K562 (cell line): ENCODE data around the gene TRAP1. TPM values are rescaled to one million over a fixed set of nuclear protein-coding genes. Genes with fewer than 3 reads are reported as not detected.

Source experiments
- ARID1B ChIP-seq: fragments of 450-650 bp; IDR thresholded peaks from 2 replicates; pipeline ENCODE4 v1.6.1; 2016; ENCODE audit warnings: antibody characterized with exemption, mild to moderate bottlenecking, inconsistent platforms
- CBFA2T3 ChIP-seq: fragments of 450-650 bp; IDR thresholded peaks from 2 replicates; pipeline ENCODE4 v1.6.1; 2017
- FOS ChIP-seq: IDR thresholded peaks from 3 replicates; pipeline ENCODE4 v1.6.1; 2011; ENCODE audit not compliant: insufficient read length; ENCODE audit errors: extremely low read depth
- HCFC1 ChIP-seq: IDR thresholded peaks from 2 replicates; pipeline ENCODE4 v1.6.1; 2012; ENCODE audit warnings: low read depth, low read length, improper control_type of control experiment
- HMBOX1 ChIP-seq: sonication (generic); IDR thresholded peaks from 2 replicates; pipeline ENCODE4 v1.6.1; 2016
- HMG20B ChIP-seq: fragments of 250-450 bp; sonication (Bioruptor Pico); IDR thresholded peaks from 2 replicates; pipeline ENCODE4 v1.5.0; 2021; ENCODE audit warnings: mild to moderate bottlenecking
- ILF3 ChIP-seq: fragments of 450-650 bp; IDR thresholded peaks from 2 replicates; pipeline ENCODE4 v1.6.1; 2018; ENCODE audit warnings: antibody characterized with exemption, mild to moderate bottlenecking, moderate library complexity, borderline replicate concordance
- ILK ChIP-seq: fragments of 450-650 bp; IDR thresholded peaks from 2 replicates; pipeline ENCODE4 v1.6.1; 2016; ENCODE audit warnings: missing genetic modification characterization, low read depth, mild to moderate bottlenecking, missing compliant biosample characterization, moderate library complexity, borderline replicate concordance
- MAFF ChIP-seq: IDR thresholded peaks from 2 replicates; pipeline ENCODE4 v1.6.1; 2012; ENCODE audit warnings: low read length, improper control_type of control experiment
- RBM39 ChIP-seq: fragments of 200-400 bp; formaldehyde crosslinking; optimal IDR thresholded peaks from 2 replicates; pipeline ENCODE3; 2018; ENCODE audit warnings: low read depth, low read length
- RCOR1 ChIP-seq, 2 experiments: IDR thresholded peaks; 2 replicates each; pipeline ENCODE4 v1.6.1; 2012; ENCODE audit warnings: low read depth in 2 of 2, low read length in 2 of 2, borderline replicate concordance in 1 of 2, improper control_type of control experiment in 1 of 2
- SMAD3 ChIP-seq: fragments of 450-650 bp; formaldehyde crosslinking; conservative IDR thresholded peaks from 2 replicates; pipeline ENCODE4 v1.4.0; 2020; ENCODE audit warnings: mild to moderate bottlenecking
- SRF ChIP-seq, 2 experiments: fragments of 250-450, 450-650 bp in 1 of 2; sonication (Bioruptor Pico) in 1 of 2; sonication (generic) in 1 of 2; formaldehyde crosslinking; IDR thresholded peaks; 2 replicates each; pipeline versions ENCODE4 v1.5.0 to v1.5.1; 2020 to 2022; ENCODE audit warnings: mild to moderate bottlenecking in 1 of 2, missing genetic modification reagents in 1 of 2
- SUPT5H ChIP-seq: fragments of 450-650 bp; IDR thresholded peaks from 2 replicates; pipeline ENCODE4 v1.6.1; 2016
- TARDBP ChIP-seq: fragments of 450-650 bp; IDR thresholded peaks from 2 replicates; pipeline ENCODE4 v1.6.1; 2016
- ZNF518B ChIP-seq: fragments of 250-450 bp; sonication (Bioruptor Pico); IDR thresholded peaks from 2 replicates; pipeline ENCODE4 v1.5.0; 2021; ENCODE audit warnings: mild to moderate bottlenecking, moderate library complexity
- ZNF76 ChIP-seq: fragments of 250-450 bp; sonication (Bioruptor Pico); IDR thresholded peaks from 2 replicates; pipeline ENCODE4 v1.4.0; 2020; ENCODE audit warnings: mild to moderate bottlenecking, moderate library complexity, borderline replicate concordance
- polyA plus RNA-seq, 8 experiments: library from polyadenylated mRNA; depleted of rRNA in 4 of 8; stranded (reverse) in 5 of 8; unstranded in 3 of 8; fragments of >200 nt; fragmentation: Nextera tagmentation in 2 of 8; fragmentation: Illumina TruSeq in 1 of 8; extraction: Ambion mirVana in 2 of 8; extraction: Trizol in 1 of 8; gene quantifications; 2 replicates each; pipeline versions ENCODE4 v1.2.1 to v1.2.3, GENCODE V29; 2011 to 2014; ENCODE audit warnings: inconsistent platforms in 1 of 8, missing spikeins in 1 of 8
- total RNA-seq, 7 experiments: library from RNA; depleted of rRNA in 6 of 7; stranded (reverse); fragments of >200 nt in 6 of 7; fragmentation: Illumina TruSeq in 2 of 7; extraction: Trizol in 2 of 7; gene quantifications; 2 replicates each; pipeline versions ENCODE4 v1.2.1 to v1.2.3, GENCODE V29; 2011 to 2021; ENCODE audit warnings: low replicate concordance in 1 of 7
- TF ChIP-seq, protein P1 (sequence below), 2 experiments: fragments of 450-650 bp in 1 of 2; IDR thresholded peaks; 2 replicates each; pipeline ENCODE4 v1.6.1; 2011 to 2017; ENCODE audit warnings: low read depth in 2 of 2, antibody characterized with exemption in 1 of 2, borderline replicate concordance in 1 of 2, low read length in 1 of 2, mild to moderate bottlenecking in 1 of 2, mixed read lengths in 1 of 2; ENCODE audit not compliant: control insufficient read depth in 1 of 2
- TF ChIP-seq, protein P2 (sequence below): fragments of 450-650 bp; formaldehyde crosslinking; IDR thresholded peaks from 2 replicates; pipeline ENCODE4 v1.4.0; 2020; ENCODE audit warnings: mild to moderate bottlenecking, moderate library complexity

TRAP1 gene
- total and polyA plus RNA-seq, 9 of the 15 experiments (the other 6 are each of a cell fraction or from before 2014, with no cell fraction given): 19.1 to 436 (median 301) TPM

- peak; percentile 20; the same call in 1 of the 2 replicates for TF ChIP-seq SUPT5H
- no peak for TF ChIP-seq ZNF518B (CRISPR knock-in tag)
- no peak for TF ChIP-seq TARDBP
- peak in 1 of 2 experiments; percentile 85; a peak in 2 of 4 replicates for TF ChIP-seq RCOR1 (IDR thresholded peaks at IDR 0.05; ENCODE audit: borderline replicate concordance in 1 of 2, low read depth in 2 of 2, low read length in 2 of 2)
- TF ChIP-seq HMG20B (CRISPR knock-in tag): no peak
- TF ChIP-seq, protein P1, sequence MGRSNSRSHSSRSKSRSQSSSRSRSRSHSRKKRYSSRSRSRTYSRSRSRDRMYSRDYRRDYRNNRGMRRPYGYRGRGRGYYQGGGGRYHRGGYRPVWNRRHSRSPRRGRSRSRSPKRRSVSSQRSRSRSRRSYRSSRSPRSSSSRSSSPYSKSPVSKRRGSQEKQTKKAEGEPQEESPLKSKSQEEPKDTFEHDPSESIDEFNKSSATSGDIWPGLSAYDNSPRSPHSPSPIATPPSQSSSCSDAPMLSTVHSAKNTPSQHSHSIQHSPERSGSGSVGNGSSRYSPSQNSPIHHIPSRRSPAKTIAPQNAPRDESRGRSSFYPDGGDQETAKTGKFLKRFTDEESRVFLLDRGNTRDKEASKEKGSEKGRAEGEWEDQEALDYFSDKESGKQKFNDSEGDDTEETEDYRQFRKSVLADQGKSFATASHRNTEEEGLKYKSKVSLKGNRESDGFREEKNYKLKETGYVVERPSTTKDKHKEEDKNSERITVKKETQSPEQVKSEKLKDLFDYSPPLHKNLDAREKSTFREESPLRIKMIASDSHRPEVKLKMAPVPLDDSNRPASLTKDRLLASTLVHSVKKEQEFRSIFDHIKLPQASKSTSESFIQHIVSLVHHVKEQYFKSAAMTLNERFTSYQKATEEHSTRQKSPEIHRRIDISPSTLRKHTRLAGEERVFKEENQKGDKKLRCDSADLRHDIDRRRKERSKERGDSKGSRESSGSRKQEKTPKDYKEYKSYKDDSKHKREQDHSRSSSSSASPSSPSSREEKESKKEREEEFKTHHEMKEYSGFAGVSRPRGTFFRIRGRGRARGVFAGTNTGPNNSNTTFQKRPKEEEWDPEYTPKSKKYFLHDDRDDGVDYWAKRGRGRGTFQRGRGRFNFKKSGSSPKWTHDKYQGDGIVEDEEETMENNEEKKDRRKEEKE (IDR thresholded peaks at IDR 0.05; ENCODE audit: borderline replicate concordance in 1 of 2, control insufficient read depth in 1 of 2, low read depth in 2 of 2, low read length in 1 of 2): no peak
- no peak for TF ChIP-seq SMAD3 (CRISPR knock-in tag)
- TF ChIP-seq CBFA2T3: peak; percentile 21; the same call in 1 of the 2 replicates
- no peak for TF ChIP-seq FOS
- no peak for TF ChIP-seq ILK (tag)
- no peak for TF ChIP-seq ZNF76 (CRISPR knock-in tag)
- TF ChIP-seq ARID1B: peak; percentile 79
- no peak for TF ChIP-seq RBM39
- TF ChIP-seq, protein P2, sequence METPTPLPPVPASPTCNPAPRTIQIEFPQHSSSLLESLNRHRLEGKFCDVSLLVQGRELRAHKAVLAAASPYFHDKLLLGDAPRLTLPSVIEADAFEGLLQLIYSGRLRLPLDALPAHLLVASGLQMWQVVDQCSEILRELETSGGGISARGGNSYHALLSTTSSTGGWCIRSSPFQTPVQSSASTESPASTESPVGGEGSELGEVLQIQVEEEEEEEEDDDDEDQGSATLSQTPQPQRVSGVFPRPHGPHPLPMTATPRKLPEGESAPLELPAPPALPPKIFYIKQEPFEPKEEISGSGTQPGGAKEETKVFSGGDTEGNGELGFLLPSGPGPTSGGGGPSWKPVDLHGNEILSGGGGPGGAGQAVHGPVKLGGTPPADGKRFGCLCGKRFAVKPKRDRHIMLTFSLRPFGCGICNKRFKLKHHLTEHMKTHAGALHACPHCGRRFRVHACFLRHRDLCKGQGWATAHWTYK: no peak
- 0 out of 2 replicates have a peak, but pooled peaks have one; percentile 6 for TF ChIP-seq HCFC1
- TF ChIP-seq ILF3: no peak
- no peak for TF ChIP-seq SRF (CRISPR knock-in tag; IDR thresholded peaks at IDR 0.05)
- peak; percentile 91 for TF ChIP-seq MAFF
- peak; percentile 35; the same call in 1 of the 2 replicates for TF ChIP-seq HMBOX1
Measured at GRCh38 chr16:3696425-3697218, 20.7 kb downstream of the TRAP1 start (continued).
